H1 (cell line): ENCODE measurements around the gene EML4. TPM values are rescaled to one million over a fixed set of nuclear protein-coding genes. Genes with fewer than 3 reads are reported as not detected.
A peak's percentile ranks its signal among the peaks of the same experiment; 100 is the strongest.

Experiments
- CTCF ChIA-PET: fragments of 300-600 bp; sonication (Branson Sonifier 250); formaldehyde crosslinking; loops from one replicate; lab custom pipeline; 2021; ENCODE audit not compliant: partially characterized antibody; lab: Charles Lee
- POLR2A ChIA-PET: fragments of 300-600 bp; sonication (Branson Sonifier 250); formaldehyde crosslinking; loops from one replicate; lab custom pipeline; 2021; ENCODE audit warnings: inconsistent platforms; ENCODE audit not compliant: partially characterized antibody; lab: Charles Lee
- DNase-seq, 2 experiments: peaks; one replicate each; pipeline versions ENCODE4 v3.0.0 to v3.0.0-alpha.2; 2010 to 2022; ENCODE audit warnings: low spot score in 2 of 2, low read depth in 1 of 2, mixed read lengths in 1 of 2
- FAIRE-seq: peaks from 2 replicates; lab custom pipeline; 2011; peaks lifted over from hg19 to GRCh38; lab: Jason Lieb, UNC
- H2AFZ ChIP-seq: 2 replicates; pipeline ENCODE4 v1.8.1; 2012; ENCODE audit warnings: low read length, inconsistent platforms
- H2AK5ac ChIP-seq: 2 replicates; pipeline ENCODE4 v1.6.1; 2013; ENCODE audit warnings: low read depth, low read length
- H2BK120ac ChIP-seq: replicated peaks from 2 replicates; pipeline ENCODE3; 2013; ENCODE audit warnings: low read depth, low read length, inconsistent platforms
- H2BK12ac ChIP-seq: 2 replicates; pipeline ENCODE4 v1.6.1; 2013; ENCODE audit warnings: low read depth, low read length
- H2BK15ac ChIP-seq: 2 replicates; pipeline ENCODE4 v1.6.1; 2013; ENCODE audit warnings: low read length
- H2BK20ac ChIP-seq: 2 replicates; pipeline ENCODE4 v1.6.1; 2013; ENCODE audit warnings: low read length
- H2BK5ac ChIP-seq: 2 replicates; pipeline ENCODE4 v1.6.1; 2013; ENCODE audit warnings: low read depth, low read length
- H3K14ac ChIP-seq: 2 replicates; pipeline ENCODE4 v1.6.1; 2013; ENCODE audit warnings: inconsistent platforms; ENCODE audit not compliant: insufficient read length
- H3K18ac ChIP-seq: 2 replicates; pipeline ENCODE4 v1.6.1; 2013; ENCODE audit warnings: low read length; ENCODE audit errors: extremely low read depth
- H3K23ac ChIP-seq: 2 replicates; pipeline ENCODE4 v1.6.1; 2013; ENCODE audit warnings: inconsistent platforms; ENCODE audit not compliant: insufficient read length
- H3K23me2 ChIP-seq: 2 replicates; pipeline ENCODE4 v1.6.1; 2013; ENCODE audit warnings: low read depth, low read length
- H3K27ac ChIP-seq: 2 replicates; pipeline ENCODE4 v1.6.1; 2011; ENCODE audit warnings: low read depth, low read length, inconsistent platforms
- H3K27me3 ChIP-seq, 4 experiments: replicated peaks in 1 of 4; 1 replicate in 1 of 4; 2 replicates in 3 of 4; pipeline versions ENCODE4 v1.6.1 to v1.8.1; 2011 to 2013; ENCODE audit warnings: low read length in 3 of 4, mild to moderate bottlenecking in 3 of 4, inconsistent platforms in 2 of 4, mixed read lengths in 2 of 4, moderate library complexity in 1 of 4; ENCODE audit not compliant: control insufficient read depth in 3 of 4, insufficient read depth in 3 of 4; ENCODE audit errors: extremely low read depth in 1 of 4
- H3K36me3 ChIP-seq, 4 experiments: 2 replicates each; pipeline versions ENCODE4 v1.6.1 to v1.8.1; 2011 to 2013; ENCODE audit warnings: mild to moderate bottlenecking in 4 of 4, low read length in 3 of 4, moderate library complexity in 2 of 4, control low read depth in 1 of 4, inconsistent platforms in 1 of 4; ENCODE audit not compliant: insufficient read depth in 4 of 4, control insufficient read depth in 2 of 4
- H3K4ac ChIP-seq: replicated peaks from 2 replicates; pipeline ENCODE3; 2013; ENCODE audit warnings: low read length, low read depth, mixed read lengths, inconsistent platforms; ENCODE audit not compliant: insufficient read length
- H3K4me1 ChIP-seq, 4 experiments: replicated peaks in 1 of 4; 1 replicate in 1 of 4; 2 replicates in 3 of 4; pipeline versions ENCODE4 v1.6.1 to v1.8.1; 2011 to 2013; ENCODE audit warnings: low read length in 3 of 4, inconsistent platforms in 2 of 4, mixed read lengths in 1 of 4; ENCODE audit not compliant: insufficient read depth in 4 of 4, control insufficient read depth in 3 of 4
- H3K4me2 ChIP-seq, 2 experiments: 2 replicates each; pipeline versions ENCODE4 v1.6.1 to v1.8.1; 2011 to 2013; ENCODE audit warnings: low read depth in 2 of 2, low read length in 2 of 2, control low read depth in 1 of 2, inconsistent platforms in 1 of 2, mild to moderate bottlenecking in 1 of 2; ENCODE audit not compliant: insufficient read depth in 1 of 2
- H3K4me3 ChIP-seq, 4 experiments: fragments of 200-600, 300-600 bp in 1 of 4; sonication (generic), shearing (Covaris generic), sonication (Bioruptor Twin) in 1 of 4; 2 replicates each; pipeline versions ENCODE4 v1.5.1 to v1.8.1; 2011 to 2016; ENCODE audit warnings: low read length in 4 of 4, low read depth in 3 of 4, control low read depth in 2 of 4, inconsistent platforms in 2 of 4, mild to moderate bottlenecking in 2 of 4, mixed read lengths in 1 of 4, moderate library complexity in 1 of 4; ENCODE audit not compliant: insufficient read depth in 2 of 4; ENCODE audit errors: extremely low read depth in 1 of 4
- H3K56ac ChIP-seq: replicated peaks from 2 replicates; pipeline ENCODE3; 2013; ENCODE audit warnings: low read depth, mild to moderate bottlenecking, mixed read lengths, low read length, inconsistent platforms; ENCODE audit not compliant: insufficient read length
- H3K79me1 ChIP-seq: 2 replicates; pipeline ENCODE4 v1.6.1; 2013; ENCODE audit warnings: low read depth, low read length, control low read depth
- H3K79me2 ChIP-seq, 2 experiments: 2 replicates each; pipeline versions ENCODE4 v1.6.1 to v1.8.1; 2012 to 2013; ENCODE audit warnings: low read length in 2 of 2, mild to moderate bottlenecking in 2 of 2, inconsistent platforms in 1 of 2; ENCODE audit not compliant: insufficient read depth in 2 of 2, control insufficient read depth in 1 of 2
- H3K9ac ChIP-seq, 4 experiments: replicated peaks in 1 of 4; 1 replicate in 1 of 4; 2 replicates in 3 of 4; pipeline versions ENCODE4 v1.6.1 to v1.8.1; 2011 to 2013; ENCODE audit warnings: low read depth in 3 of 4, low read length in 3 of 4, control low read depth in 2 of 4, mild to moderate bottlenecking in 2 of 4, moderate library complexity in 2 of 4, inconsistent platforms in 1 of 4; ENCODE audit errors: extremely low read depth in 1 of 4
- H3K9me3 ChIP-seq, 2 experiments: 2 replicates each; pipeline versions ENCODE4 v1.6.1 to v1.8.1; 2012 to 2013; ENCODE audit warnings: mild to moderate bottlenecking in 2 of 2, moderate library complexity in 2 of 2, control low read depth in 1 of 2, inconsistent platforms in 1 of 2, low read depth in 1 of 2, low read length in 1 of 2, mixed read lengths in 1 of 2; ENCODE audit not compliant: insufficient read depth in 2 of 2
- H4K20me1 ChIP-seq, 2 experiments: replicated peaks in 1 of 2; 2 replicates each; pipeline versions ENCODE3 to v1.8.1; 2011 to 2013; ENCODE audit warnings: inconsistent platforms in 2 of 2, low read length in 2 of 2, mild to moderate bottlenecking in 1 of 2; ENCODE audit not compliant: insufficient read depth in 2 of 2, control insufficient read depth in 1 of 2
- H4K5ac ChIP-seq: 2 replicates; pipeline ENCODE4 v1.6.1; 2013; ENCODE audit warnings: low read length, low read depth, mixed read lengths, inconsistent platforms; ENCODE audit not compliant: insufficient read length
- H4K8ac ChIP-seq: 2 replicates; pipeline ENCODE4 v1.8.0; 2013; ENCODE audit warnings: mild to moderate bottlenecking, moderate library complexity, low read length, inconsistent platforms; ENCODE audit not compliant: insufficient read depth; ENCODE audit errors: extremely low read depth
- H4K91ac ChIP-seq: replicated peaks from 2 replicates; pipeline ENCODE3; 2013; ENCODE audit warnings: low read length, mixed read lengths, inconsistent platforms; ENCODE audit not compliant: insufficient read length
- GTF2F1 ChIP-seq: IDR thresholded peaks from 2 replicates; pipeline ENCODE4 v1.6.1; 2012; ENCODE audit warnings: low read depth, low read length, improper control_type of control experiment, borderline replicate concordance
- HDAC6 ChIP-seq: IDR thresholded peaks from one replicate; pipeline ENCODE4 v1.7.1; 2012; ENCODE audit warnings: low read depth, mild to moderate bottlenecking, inconsistent platforms, low read length, moderate library complexity
- JUN ChIP-seq: IDR thresholded peaks from 2 replicates; pipeline ENCODE4 v1.6.1; 2011; ENCODE audit warnings: low read depth, mild to moderate bottlenecking, improper control_type of control experiment, low read length
- NRF1 ChIP-seq: IDR thresholded peaks from 2 replicates; pipeline ENCODE4 v1.6.1; 2011; ENCODE audit warnings: mild to moderate bottlenecking, low read depth, low read length, improper control_type of control experiment
- POU5F1 ChIP-seq: IDR thresholded peaks from 2 replicates; pipeline ENCODE4 v1.6.1; 2011; ENCODE audit warnings: low read depth, mild to moderate bottlenecking, low read length, moderate library complexity
- WGBS, 2 experiments: shearing (Covaris generic) in 1 of 2; methylation state at CpG; one replicate each; pipeline versions ENCODE4 v1.1.6 to v1.1.7; 2013 to 2015; ENCODE audit warnings: low lambda C conversion rate in 2 of 2, mixed read lengths in 2 of 2, inconsistent platforms in 1 of 2, low coverage in 1 of 2, missing lambda C conversion rate in 1 of 2; ENCODE audit not compliant: insufficient replicate concordance in 2 of 2, insufficient coverage in 1 of 2, insufficient read length in 1 of 2; ENCODE audit errors: extremely low coverage in 1 of 2, missing lambda C conversion rate in 1 of 2; 5-methylcytosine and 5-hydroxymethylcytosine counted together
- polyA plus RNA-seq, 7 experiments: library from polyadenylated mRNA; depleted of rRNA in 3 of 7; stranded (reverse) in 5 of 7; unstranded in 2 of 7; fragments of >200 nt in 5 of 7; fragments of 200-250 nt in 2 of 7; gene quantifications; 1 replicate in 5 of 7; 2 replicates in 1 of 7; 4 replicates in 1 of 7; pipeline versions ENCODE4 v1.2.1 to v1.2.3, GENCODE V29; 2011 to 2013; ENCODE audit warnings: missing spikeins in 2 of 7, mixed read lengths in 2 of 7
- total RNA-seq: library from RNA; stranded (reverse); fragmentation: NEBNext Ultra II Directional; extraction: Animal tissue kit (Norgen Biotek cat#: 25700); gene quantifications from 2 replicates; pipeline ENCODE4 v1.2.1, GENCODE V29; 2021

Gene EML4
- total and polyA plus RNA-seq, 2 of the 8 experiments (the other 6 are each of a cell fraction or from before 2014, with no cell fraction given) = 50.1 to 104 TPM

DNA sequence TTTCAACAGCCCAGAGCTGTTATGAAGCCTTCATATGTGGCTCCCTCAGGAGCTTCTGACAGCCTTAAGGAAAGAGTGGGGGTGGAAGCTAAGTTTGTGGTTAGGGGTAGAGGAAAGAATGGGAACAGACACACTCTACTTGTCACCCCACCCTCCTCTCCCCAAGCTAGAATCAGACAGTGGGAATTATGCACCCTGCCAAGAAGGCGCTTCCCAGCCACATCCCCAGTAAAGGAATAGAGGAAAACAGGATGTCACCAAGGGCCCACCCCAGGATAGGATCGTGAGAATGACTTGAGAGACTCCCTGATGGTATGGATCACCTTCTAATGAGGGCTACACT is 32.4 kb upstream of the EML4 start:
- H2AFZ ChIP-seq = no peak overlapping the region; the same call in 1 of the 2 replicates
- H2BK12ac ChIP-seq = peak overlapping the region; percentile 22; the same call in 1 of the 2 replicates
- H3K79me2 ChIP-seq = no peaks in the 10 kb centered on the region
- H3K23me2 ChIP-seq = peaks cover 2% of the 10 kb centered on the region; the same call in 1 of the 2 replicates
- H3K9me3 ChIP-seq = no peaks in the 10 kb centered on the region
- H4K20me1 ChIP-seq = no peaks in the 10 kb centered on the region
- no peak overlapping the region for H3K4ac ChIP-seq
- POLR2A ChIA-PET = no interaction called here
- no peak overlapping the region for H3K23ac ChIP-seq
- H2BK20ac ChIP-seq = 0 out of 2 replicates have a peak overlapping the region, but pooled peaks have one; percentile 15
- H2BK120ac ChIP-seq = no peak overlapping the region
- H3K14ac ChIP-seq = no peak overlapping the region
- no peaks in the 10 kb centered on the region for H3K36me3 ChIP-seq
- no peak overlapping the region for H4K91ac ChIP-seq
- H2AK5ac ChIP-seq = no peak overlapping the region
- H3K4me3 ChIP-seq = no peak overlapping the region
- DNase-seq = no peak
- no peaks in the 10 kb centered on the region for H3K79me1 ChIP-seq
- no peak overlapping the region for H4K8ac ChIP-seq
- H3K4me2 ChIP-seq = no peak overlapping the region
- TF ChIP-seq HDAC6 (no peak), JUN (no peak), NRF1 (no peak), GTF2F1 (no peak), POU5F1 (no peak)
- TF ChIP-seq, all 59 proteins: peak for 0
- peak overlapping the region; percentile 60; the same call in 1 of the 2 replicates for H3K18ac ChIP-seq
- 84% methylated on average over 2 of the region's 2 CpGs; no CpG with 5 or more reads in 1 of the 2 experiments for WGBS, 2 experiments
- no peak overlapping the region for H4K5ac ChIP-seq
- no peak overlapping the region for H3K9ac ChIP-seq
- peaks cover 4 to 23% (median 14%) of the 10 kb centered on the region in 4 experiments for H3K4me1 ChIP-seq
- no peak overlapping the region for H2BK5ac ChIP-seq
- H3K56ac ChIP-seq = no peak overlapping the region
- FAIRE-seq = no peak
- CTCF ChIA-PET = interaction anchor here (0.9 to 2.3 kb wide), 8 partner anchors 10 to 102 kb away, joined by 3 to 9 read pairs (median 3); no protein-coding TSS in a partner anchor
- no peak overlapping the region for H2BK15ac ChIP-seq
- no peak overlapping the region for H3K27ac ChIP-seq
- no peaks in the 10 kb centered on the region for H3K27me3 ChIP-seq
